Activated CD8-positive, alpha-beta memory T cell treated with anti-CD3 and anti-CD28 coated beads, Interleukin-2, amount 50 U/mL, for 4 hours (primary cell): Measurements from ENCODE around the gene SORCS1.

Source experiments
- DNase-seq: peaks from one replicate; pipeline ENCODE4 v3.0.0-alpha.2; 2020

SORCS1 gene

GRCh38 chr10:106982268-106982667 is 182.2 kb downstream of the SORCS1 start:
- DNase-seq = no peak

GRCh38 chr10:106981452-106982075 is 182.9 kb downstream of the SORCS1 start:
- no peak for DNase-seq

DNA sequence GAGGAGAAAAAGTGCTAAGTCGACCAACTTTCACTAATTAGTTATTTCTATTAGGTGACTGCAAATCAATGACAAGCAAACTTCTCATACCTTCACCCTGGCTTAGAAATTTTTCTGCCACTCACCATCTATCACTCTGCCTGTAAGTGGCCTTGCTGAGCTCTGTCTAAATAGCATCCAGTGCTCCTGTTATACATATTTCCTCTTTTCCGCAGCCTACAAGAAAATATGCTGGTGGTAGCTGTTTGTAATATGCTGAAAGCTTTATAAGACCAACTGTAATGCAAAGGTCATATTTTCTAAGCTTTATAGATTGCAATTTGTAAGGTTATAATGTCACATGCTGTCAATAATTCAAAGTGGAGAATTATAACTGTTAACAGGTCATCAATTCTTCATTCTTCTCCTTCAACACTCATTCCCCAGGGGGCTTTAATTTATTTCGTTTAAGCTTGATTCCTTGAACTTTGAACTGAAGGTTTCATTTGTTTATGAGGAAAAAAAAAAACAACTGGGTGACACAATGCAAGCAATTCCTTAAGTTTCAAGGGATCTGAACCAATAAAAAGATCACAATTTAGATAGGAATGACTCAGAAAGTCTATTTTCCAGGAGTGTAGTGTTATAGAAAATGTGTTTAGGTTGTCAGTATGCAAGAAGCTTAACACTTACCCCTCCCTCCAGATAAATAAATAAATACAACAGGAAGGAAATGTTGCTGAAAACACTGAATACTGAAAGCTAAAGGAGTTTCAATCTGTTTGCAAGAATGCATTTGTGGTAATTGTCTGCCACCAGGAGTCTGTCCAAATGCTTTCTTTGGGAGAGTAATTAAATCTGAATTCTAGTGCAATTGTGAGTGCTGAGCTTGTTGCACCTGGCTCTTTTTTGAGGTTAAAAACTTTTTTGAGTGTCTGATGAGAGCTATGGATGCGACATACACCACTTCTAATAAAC is 183.7 kb downstream of the SORCS1 start:
- no peak for DNase-seq

GRCh38 chr10:106978756-106979155 is 185.8 kb downstream of the SORCS1 start:
- no peak for DNase-seq

GRCh38 chr10:106973716-106974115 is 190.8 kb downstream of the SORCS1 start:
- DNase-seq = no peak

DNA sequence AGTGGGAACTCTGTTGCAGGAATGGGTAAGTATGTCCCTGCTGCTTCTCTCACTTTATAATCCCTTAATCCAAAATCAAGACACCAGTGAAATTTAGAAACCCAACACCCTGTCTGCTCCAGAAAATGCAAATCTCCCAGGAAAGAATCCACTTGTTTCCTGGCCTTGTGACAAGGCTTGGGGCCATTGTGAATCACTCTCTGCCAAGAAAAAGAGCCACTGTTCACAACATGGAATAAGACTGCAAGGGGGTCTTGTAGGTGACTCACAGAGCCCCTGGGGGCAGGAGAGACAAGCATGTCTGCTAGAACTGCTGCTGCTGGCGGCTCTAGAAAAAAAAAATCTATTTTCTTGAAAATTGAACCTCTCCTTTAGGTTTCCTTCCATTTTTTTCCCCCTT is 191.2 kb downstream of the SORCS1 start:
- no peak for DNase-seq

- no peak for DNase-seq
Measured at GRCh38 chr10:106972381-106972780, 192.1 kb downstream of the SORCS1 start.

DNA sequence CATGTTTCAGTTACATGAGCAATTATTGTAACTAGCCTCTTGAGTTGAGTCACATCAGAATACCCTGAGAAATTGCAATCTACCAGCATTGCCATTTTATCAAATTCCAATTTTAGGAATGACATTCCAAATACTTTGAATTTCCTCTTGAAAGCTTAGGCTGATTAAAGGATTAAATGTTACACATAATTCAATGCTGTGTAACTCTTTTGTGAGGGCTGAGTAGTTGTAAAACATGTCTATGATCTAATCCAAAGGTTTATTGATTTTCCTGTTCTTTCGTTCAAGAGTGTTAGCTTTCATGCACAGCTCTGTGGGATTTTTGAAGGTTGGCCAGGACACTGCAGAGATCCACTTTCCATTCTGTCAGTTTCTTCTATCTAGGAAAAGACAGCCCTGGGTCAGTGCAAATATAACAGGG is 193.1 kb downstream of the SORCS1 start:
- no peak for DNase-seq

DNA sequence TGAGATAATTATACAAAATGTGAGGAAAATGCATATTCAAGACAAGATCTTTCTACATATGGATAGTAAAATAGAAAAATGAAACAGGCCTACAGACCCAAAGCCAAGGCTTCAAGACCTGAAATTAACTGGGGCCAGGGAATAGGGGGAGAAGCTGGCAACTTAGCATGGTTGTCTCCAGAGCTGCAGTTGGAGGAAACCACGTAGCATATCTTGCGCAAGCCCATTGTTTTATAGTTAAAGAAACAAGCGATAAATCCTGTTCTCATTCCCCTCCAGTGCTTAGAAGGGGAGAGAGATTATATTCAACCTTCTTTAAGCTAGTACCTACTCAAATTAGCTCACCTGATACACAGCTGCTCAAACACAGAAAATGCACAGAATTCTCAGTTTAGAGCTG is 197.1 kb downstream of the SORCS1 start:
- DNase-seq = no peak

- no peak for DNase-seq
Measured at GRCh38 chr10:106960812-106961211, 203.7 kb downstream of the SORCS1 start.

GRCh38 chr10:106959521-106959920 is 205.0 kb downstream of the SORCS1 start:
- DNase-seq = no peak

DNA sequence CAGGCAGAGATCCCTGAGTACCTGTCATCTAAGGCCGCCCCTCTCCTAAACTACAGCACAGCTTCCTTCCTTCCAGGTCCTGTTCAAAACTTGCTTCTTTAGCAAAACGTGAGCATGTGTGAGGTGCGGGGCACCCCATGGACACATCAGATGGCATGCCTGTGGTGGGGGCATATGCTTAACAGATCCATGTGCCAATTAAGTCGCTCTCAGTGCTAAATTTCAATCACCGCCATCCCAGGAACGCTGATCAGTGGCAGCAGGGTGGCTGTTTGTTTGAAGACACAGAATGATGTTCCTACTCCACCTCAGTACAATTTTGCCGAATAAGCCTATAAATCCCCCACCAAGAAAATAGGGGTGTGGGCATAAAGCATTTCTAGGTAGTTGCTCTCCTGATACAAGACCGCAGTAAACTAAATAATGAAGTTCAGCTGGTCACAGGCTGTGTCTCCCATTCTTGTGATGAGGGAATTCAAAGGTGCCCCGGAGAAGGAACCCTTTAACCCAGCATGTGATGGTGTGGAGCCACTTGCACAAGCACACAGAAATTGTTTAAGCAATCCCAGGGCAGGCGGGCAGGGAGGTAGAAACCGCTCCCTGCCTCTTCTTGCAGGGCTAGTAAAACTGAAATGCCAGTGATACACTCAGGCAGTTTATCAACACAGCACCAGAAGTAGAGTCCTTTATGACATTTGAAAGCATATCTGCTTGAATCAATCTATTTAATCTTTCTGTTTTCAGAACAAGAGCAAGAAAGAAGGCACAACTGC is 205.7 kb downstream of the SORCS1 start:
- DNase-seq = no peak

GRCh38 chr10:106957823-106958588 is 206.5 kb downstream of the SORCS1 start:
- no peak for DNase-seq

GRCh38 chr10:106956216-106956915 is 208.1 kb downstream of the SORCS1 start:
- no peak for DNase-seq

DNA sequence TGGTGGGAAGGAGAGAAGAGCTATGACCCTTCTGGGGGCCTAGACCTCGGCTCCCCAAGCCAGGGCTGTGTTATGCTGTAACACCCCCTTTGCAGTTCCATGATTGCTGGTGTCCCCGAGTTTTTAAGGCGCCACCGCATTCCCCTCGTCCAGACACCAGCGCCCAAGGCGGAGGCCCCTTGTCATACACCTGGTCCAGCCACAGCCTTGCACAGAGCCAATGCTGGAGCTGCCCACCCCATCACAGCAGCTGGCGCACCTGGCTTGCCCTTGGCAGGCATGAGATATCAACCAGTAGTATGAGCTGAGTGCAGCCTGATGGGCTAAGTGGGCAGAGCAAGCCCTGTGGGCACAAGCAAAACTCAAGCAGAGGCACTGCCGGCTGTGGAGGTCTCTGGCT is 209.4 kb downstream of the SORCS1 start:
- DNase-seq = no peak

DNA sequence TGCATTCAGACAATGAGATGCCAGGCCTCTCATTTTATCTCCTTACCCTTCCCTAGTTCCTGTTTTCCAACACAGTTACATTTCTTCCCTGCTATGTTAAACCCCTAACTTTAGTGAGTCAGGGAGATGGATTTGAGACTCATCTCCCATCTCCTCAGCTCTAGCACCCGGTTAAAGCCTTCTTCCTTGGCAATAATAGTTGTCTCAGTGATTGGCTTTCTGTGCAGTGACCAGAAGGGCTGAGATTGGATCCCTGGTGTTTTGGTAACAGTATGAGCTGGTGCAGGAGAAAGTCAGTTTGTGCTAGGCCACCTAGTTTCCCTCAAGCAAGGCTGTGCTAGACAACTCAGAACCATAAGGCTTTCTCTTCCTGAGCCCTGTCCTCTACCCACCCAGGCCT is 212.5 kb downstream of the SORCS1 start:
- DNase-seq = no peak

DNA sequence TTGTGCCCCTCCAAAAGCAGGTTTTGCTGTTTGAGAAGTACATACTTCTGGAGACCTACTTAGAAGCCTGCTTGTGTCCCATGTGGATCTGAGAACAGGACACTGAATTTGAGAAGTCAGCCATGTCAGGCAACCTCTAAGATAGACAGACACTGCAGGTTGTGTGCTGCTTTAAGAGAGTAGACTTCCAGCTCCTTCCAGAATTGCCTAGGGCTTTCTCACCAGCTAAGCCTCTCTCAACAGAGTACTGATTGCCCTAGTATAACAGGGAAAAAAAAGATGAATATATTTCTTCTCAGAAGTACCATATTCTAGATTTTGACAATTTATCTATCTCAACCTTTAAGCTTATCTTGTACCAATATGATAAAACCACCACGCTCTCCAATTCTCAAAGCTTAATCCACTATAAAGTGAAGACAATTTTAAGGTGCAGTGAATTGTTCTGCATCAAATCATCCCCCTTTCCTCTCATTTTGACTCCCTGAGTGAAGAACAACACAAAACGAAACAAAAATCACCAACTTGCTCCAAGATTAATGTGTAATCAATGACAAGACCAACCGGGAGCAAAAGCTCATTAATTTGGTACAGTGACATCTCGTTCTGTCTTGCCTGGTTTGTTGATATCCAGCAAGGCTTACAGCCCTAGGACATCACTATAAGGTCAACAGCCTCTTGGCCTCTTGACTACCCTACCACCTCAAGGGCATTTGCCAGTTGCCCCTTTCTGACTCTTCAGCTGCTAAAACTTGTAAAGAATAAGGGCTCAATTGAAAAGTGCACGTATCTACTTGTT is 214.6 kb downstream of the SORCS1 start:
- DNase-seq = no peak

DNA sequence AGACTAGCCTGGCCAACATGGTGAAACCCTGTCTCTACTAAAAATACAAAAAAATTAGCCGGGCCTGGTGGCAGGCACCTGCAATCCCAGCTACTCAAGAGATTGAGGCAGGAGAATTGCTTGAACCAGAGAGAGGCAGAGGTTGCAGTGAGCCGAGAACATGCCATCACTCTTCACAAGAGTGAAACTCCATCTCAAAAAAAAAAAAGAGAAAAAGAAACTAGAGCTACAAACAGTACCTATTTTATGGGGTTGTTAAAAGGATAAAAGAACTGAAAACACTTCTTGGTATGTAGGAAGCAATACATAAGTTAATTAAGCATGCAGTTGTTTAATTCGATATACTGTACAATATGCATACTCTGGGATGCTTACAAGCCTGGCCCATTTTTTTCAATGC is 216.9 kb downstream of the SORCS1 start:
- DNase-seq = no peak

GRCh38 chr10:106942035-106942662 is 222.4 kb downstream of the SORCS1 start:
- DNase-seq = no peak

DNA sequence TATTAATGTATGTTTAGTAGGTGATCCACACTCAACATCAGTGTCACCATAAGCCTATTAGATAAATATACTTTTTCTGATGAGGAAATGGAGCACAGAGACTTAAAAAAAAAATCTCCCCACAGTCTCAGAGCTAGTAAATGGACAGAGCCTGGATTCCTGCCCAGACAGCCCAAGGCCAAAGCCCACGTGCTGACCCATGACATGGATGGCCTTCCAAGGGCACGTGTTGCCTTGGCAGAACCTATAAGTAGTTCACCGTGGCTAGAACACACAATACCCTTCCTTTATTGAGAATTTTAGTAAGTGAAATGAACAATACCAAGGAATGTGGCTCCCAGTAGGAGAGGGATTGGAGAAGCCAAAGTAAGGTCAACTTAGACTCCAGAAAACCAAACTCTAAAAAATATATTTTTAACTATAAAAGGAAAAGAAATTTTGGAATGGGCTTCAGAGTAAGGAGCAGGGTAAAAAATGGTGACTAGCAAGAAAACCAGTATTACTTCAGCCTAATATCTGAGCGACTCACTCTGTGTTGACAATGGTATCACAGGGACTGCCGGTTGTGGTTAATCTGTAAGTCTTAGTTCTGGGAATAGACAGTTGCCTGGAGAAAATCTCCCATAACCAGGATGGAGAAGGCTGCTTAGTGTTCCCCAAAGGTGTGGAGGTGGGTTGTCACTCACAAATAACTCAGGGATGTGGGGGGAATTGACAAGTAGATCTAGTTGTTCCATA is 223.0 kb downstream of the SORCS1 start:
- no peak for DNase-seq
